ENCODE measurements around the gene ADCY3.

ADCY3 gene

GRCh38 chr2:24833821-24834732 is 86.0 kb downstream of the ADCY3 start:
- in situ Hi-C loops (cut with HindIII; ENCODE audit: low sequenced_read_pairs), result no loop called here

GRCh38 chr2:24832931-24833701 is 86.9 kb downstream of the ADCY3 start:
- in situ Hi-C loops (cut with HindIII; ENCODE audit: low sequenced_read_pairs), result no loop called here

GRCh38 chr2:24832521-24832920 is 87.5 kb downstream of the ADCY3 start:
- in situ Hi-C loops (cut with HindIII; ENCODE audit: low sequenced_read_pairs), result no loop called here

DNA sequence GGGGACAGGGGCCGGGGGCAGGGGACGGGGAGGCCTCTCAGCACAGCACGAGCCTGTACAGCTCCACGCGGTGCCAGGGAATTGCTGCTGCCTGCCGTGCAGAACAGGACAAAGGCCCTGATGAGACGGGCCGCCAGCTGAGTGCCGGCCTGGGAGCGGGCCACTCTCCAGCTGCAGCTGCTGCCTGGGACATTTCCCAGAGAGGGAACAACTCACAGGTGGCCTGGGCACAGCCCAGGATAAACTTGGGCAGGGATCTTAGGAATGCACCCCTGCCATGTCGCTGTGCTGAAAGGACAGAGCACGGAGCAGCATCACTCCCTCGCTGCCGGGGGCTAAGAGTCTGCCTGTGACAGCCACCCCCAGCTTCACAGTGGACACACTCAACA is 88.0 kb downstream of the ADCY3 start:
- in situ Hi-C loops (cut with HindIII; ENCODE audit: low sequenced_read_pairs), result no loop called here

DNA sequence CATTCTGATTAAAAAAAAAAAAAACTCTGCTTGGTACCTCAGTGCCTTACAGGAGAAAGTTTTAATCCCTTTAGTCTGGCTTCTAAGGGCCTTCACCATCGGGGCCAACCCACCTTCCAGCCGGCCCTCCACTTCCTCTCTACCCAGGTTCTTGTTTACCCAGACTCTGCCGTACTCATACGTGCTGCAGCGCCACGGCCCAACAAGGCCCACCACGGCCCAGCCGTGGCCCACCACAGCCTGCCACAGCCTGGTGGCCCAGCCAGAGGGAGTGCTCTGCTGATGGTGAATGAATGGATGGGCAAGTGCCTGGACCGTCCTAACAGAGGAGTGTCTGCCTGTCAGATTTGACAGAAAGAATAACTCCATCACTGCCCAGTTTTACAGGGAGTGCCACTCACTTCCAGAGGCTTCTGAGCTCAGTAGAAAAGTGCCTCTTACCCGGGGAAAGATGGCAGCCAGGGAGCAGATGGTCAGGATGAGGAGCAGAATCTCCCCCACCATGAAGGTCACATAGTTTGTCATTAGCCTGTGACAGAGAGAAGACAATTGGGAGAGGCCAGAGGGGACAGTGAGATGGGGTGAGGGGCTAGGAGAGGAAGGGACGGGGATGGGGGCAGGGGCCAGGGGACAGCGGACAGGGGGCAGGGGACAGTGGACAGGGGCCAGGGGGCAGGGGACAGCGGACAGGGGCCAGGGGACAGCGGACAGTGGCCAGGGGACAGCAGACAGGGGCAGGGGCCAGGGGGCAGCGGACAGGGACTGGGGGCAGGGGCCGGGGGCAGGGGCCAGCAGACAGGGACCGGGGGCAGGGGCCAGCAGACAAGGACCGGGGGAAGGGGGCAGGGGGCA is 88.6 kb downstream of the ADCY3 start:
- in situ Hi-C loops (cut with HindIII; ENCODE audit: low sequenced_read_pairs), result no loop called here

DNA sequence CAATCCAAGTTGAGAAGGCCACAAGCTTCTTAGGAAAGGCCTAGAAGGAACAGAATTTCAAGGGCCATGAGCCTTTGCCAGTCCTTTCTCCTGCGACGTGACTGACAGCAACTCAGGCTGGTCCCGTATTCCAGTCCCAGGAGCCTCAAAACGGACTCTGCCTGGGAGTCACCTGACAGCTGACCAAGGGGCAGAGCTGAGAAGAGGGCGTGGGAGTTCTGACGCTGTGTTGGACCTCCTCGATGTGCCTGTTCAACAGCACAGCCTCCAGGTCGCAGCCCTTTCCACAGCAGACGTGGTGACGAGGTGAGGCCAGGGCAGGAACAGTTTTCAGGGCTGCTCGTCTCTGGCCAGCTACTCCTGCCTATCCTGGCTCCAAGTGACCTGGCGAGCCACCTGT is 89.3 kb downstream of the ADCY3 start:
- in situ Hi-C loops (cut with HindIII; ENCODE audit: low sequenced_read_pairs), result no loop called here

GRCh38 chr2:24830351-24830750 is 89.7 kb downstream of the ADCY3 start:
- in situ Hi-C loops (cut with HindIII; ENCODE audit: low sequenced_read_pairs), result no loop called here

- in situ Hi-C loops (cut with HindIII; ENCODE audit: low sequenced_read_pairs), result no loop called here
These were observed 91.6 kb downstream of the ADCY3 start for GRCh38 chr2:24828238-24828996.

- in situ Hi-C loops (cut with HindIII; ENCODE audit: low sequenced_read_pairs), result no loop called here
These were observed 92.5 kb downstream of the ADCY3 start for GRCh38 chr2:24827321-24828237.

- in situ Hi-C loops (cut with HindIII; ENCODE audit: low sequenced_read_pairs), result no loop called here
These were observed 93.3 kb downstream of the ADCY3 start for GRCh38 chr2:24826773-24827145.

GRCh38 chr2:24825883-24826772 is 93.9 kb downstream of the ADCY3 start:
- in situ Hi-C loops (cut with HindIII; ENCODE audit: low sequenced_read_pairs), result no loop called here

- in situ Hi-C loops (cut with HindIII; ENCODE audit: low sequenced_read_pairs), result no loop called here
These were observed 94.8 kb downstream of the ADCY3 start for GRCh38 chr2:24824966-24825882.

DNA sequence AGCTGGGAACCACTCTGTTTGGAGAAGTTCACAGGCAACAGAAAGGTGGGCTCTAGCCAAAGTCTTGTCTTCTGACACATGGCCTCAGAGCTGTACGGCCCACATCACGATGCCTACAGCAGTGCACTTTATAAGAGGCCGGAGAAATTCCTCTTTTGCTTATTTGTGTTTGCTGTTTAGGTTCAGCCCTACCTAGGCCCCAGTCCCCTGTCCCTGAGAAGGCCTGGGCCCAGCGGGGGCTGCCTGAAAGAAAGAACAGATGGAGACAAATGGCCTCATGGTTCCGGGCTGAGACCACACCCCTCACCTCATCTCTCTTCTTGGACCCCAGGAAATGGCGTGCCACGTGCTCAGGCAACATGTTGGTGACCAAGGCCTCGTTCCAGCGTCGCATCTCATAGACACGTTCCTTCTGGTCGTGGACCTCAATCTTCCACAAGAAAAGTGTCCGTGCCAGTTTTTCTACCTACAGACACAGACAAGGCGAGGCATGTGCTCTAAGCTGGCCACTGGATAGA is 95.9 kb downstream of the ADCY3 start:
- in situ Hi-C loops (cut with HindIII; ENCODE audit: low sequenced_read_pairs), result no loop called here

GRCh38 chr2:24822049-24822706 is 97.9 kb downstream of the ADCY3 start:
- in situ Hi-C loops (cut with HindIII; ENCODE audit: low sequenced_read_pairs), result no loop called here

DNA sequence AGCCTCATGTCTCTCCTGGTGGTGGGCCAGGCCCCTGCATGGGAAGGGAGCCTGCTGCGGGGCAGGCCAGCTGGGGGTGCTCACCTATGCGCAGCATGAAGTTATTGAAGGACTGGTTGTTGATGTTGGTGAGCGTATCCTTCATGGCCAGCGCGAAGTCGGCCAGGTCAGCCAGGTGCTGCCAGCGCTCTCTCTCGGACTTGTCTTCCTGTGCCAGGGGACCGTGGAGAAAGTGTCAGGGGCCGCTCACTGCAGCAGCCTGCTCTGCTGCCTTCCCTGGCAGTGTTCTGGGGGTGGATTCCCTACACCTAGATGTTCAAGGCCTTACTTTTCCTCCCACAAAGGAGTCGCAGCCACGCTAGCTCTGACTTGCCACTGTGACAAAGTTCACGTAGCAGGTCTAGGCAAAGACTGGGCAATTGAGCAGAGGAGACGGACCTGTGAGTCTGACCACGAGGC is 98.6 kb downstream of the ADCY3 start:
- in situ Hi-C loops (cut with HindIII; ENCODE audit: low sequenced_read_pairs), result no loop called here

DNA sequence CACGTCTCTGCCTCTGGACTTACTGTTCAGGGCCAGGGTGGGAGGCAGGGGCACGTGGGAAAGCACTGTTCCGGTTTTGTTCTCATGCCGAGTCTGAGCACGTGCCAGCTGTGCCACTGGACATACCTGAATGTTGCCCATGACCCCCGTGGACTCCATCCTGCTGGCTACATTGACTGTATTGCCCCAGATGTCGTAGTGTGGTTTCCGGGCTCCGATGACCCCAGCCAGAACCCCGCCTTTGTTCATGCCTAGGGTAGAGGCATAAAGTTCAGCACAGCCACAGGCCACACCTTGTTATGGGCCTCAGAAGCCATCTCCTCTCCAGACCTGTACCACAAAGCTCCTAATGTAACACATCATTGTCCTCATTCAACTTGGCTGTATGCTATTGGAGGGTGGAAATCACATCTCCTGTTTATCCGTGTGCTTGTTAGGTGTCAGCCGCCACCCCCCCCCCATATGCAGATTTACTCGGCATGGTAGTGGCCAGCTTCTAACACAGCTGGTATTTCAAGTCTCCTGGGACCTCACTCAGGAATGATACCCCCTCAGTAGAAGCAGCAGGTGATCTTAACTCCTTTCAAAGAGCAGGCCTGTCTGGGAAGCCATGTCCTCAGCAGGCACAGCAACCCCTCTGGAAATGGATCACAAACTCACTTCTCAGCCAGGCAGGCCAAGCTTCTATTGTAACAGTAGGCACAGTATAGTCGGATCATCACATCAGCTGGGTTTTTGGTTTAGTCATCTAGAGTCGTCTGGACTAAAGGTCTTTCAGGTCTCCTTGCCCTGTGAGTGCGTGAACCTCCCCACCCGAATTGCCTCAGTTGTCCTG is 99.2 kb downstream of the ADCY3 start:
- in situ Hi-C loops (cut with HindIII; ENCODE audit: low sequenced_read_pairs), result no loop called here
